HG02973 (cell line): Measurements from ENCODE around the gene CYTL1.
"Not testable (repeated sequence)": the region's sequence is repeated elsewhere in the genome, so short reads cannot be mapped to it uniquely, and the experiment has no call there.

Experiments
- ATAC-seq: cut with Tn5 transposase; IDR thresholded peaks from one replicate; pipeline ENCODE4 v1.9.1; 2021; ENCODE audit warnings: moderate library complexity; ENCODE audit not compliant: unreplicated experiment

CYTL1 gene

DNA sequence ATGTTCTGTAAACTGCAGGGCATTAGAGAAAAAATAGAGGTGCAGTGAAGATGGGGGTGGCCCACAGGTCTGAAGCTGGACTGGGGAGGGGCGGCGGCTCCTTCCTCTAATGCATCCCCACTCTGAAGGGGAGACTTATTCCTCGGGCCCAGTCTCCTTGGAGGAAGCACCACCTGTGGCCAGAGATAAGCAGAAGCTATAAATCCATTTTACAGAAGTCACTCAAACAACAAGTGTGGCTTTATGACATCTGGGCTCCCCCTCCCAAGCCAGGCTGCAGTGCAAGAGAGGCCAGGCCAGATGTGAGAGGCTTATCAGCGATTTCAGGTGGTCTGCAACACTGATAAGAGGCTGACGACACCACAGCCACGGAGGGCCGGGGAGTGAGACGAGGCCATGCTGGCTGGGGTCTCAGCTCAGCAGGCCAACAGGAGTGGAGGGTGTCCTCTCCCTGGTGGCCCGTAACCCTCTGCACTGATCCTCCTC lies 15.8 kb downstream of the CYTL1 start:
- no peak for ATAC-seq

DNA sequence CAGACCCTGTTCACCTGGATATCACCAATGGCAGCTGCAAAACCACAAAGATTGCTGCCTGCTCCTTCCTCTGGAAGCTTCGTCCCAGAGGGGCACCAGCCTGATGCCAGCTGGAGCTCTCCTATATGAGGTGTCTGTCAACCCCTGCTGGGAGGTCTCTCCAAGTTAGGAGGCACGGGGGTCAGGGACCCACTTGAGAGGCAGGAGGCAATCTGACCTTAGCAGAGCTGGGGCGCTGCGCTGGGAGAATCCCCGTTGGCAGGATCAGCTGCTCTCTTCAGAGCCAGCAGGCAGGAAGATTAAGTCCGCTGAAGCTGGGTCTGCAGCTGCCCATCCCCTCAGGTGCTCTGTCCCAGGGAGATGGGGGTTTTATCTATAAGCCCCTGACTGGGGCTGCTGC lies 17.6 kb downstream of the CYTL1 start:
- not testable (repeated sequence) for ATAC-seq

DNA sequence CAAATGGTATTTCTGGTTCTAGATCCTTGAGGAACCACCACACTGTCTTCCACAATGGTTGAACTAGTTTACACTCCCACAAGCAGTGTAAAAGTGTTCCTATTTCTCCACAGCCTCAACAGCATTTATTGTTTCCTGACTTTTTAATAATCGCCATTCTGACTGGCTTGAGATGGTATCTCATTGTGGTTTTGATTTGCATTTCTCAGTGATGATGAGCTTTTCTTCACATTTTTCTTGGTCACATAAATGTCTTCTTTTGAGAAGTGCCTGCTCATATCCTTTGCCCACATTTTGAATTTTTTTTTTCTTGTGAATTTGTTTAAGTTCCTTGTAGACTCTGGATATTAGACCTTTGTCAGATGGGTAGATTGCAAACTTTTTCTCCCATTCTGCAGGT lies 22.3 kb downstream of the CYTL1 start:
- not testable (repeated sequence) for ATAC-seq

DNA sequence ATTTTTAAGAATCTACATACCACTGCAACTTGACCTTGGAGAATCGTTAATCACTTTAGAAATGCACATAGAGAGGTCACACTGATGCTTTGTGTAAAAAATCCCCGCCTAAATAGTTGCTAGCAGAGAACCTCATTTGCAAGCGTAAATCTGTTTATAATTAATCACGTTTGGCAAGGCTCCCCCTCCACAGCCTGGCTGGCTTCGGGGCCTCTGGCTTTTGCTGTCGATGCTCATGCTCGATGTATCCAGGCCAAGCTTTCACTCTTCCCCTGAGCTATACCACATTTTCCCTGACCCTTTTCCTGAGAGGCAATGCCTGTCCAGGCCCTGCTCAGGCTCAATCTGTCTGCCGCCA lies 23.4 kb downstream of the CYTL1 start:
- ATAC-seq, result no peak

DNA sequence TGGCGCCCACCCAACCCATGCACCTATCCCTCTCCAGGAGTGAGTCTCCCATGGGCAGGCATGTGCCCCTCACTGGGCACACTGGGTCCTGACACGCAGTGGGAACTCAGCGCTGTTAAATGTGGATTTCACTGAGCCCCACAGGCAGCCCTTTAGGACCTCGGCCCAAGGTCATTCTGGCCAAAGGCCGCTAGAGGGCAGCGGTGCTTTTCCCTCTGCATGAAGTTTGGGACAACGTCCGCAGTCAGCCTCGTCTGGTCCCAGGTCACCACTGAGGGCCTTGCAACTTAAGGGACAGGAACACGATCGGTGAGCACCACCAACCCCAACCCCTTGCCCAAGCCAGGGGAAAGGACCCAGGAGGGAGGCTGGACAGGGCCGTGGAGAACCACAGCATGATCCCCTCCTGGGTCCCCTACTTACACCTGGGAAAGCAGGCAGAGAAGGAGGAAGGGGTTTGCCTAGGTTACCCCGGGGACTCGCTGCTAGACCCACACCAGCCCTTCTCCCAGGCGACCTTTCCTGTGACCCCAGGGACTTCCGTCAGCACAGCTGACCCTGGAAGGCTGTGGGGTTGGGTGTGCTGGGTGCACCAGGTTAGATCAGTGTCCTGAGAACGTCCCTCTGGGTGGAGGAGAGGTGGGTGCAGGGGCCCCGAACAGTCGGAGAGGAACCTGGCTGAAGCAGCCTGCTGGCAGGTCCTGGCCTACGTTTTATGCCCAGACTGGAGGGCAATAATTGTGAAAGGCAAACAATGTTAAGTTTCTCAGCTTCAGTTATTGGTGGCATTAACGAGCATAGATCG lies 24.0 kb downstream of the CYTL1 start:
- peak; percentile 73 for ATAC-seq

DNA sequence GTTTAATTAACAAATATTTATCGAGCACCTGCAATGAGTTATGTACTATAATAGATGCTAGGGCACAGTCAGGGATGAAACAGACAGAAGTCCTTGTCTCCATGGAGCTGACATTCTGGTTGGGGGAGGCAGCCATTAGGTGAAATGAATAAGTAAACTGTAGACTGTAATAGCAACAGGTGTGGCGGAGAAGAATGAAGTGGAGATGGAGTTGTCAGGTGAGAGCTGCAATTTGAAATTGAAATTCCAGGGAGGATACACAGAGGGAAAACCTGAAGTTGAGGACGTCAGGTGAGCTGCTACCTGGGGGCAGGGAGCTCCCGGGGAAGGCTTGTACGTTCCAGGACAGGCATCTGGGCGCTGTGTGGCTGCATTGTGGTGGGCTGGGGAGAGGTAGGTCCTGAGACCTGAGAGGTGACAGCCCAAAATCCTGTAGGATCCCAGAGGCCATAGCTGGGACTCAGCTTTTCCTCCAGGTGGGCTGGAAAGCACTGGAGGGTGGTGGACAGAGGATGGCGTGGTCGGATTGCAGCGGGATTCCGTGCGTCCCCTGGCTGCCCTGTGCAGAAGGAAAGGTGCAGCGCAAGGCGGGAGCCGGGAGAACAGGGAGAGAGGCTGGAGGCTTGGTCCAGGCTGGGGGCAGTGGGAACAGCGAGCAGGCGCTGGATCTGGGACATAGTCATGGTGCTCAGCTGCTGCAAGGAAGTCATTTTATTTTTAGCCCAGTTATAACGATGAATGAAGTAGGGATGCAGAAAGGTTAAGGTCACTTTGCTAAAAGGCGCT lies 24.8 kb downstream of the CYTL1 start:
- no peak for ATAC-seq

DNA sequence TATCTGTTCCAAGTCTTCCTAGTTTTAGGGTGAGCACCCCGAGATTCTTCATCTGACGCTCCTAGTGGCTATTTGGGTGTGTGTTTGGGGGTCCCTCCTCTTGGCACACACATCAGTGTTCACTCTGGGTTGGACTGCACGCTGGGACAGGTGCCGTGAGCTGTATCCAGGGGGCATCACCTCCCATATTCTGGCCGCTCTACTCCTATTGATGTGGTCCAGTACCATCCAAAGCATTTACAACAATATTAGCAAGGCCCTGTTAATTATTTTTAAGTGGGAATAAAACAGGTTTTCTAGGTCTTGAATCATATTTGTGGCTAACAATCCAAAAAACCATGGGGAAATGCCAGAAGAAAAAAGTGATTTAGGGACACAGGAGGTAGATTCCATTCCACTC lies 26.4 kb downstream of the CYTL1 start:
- ATAC-seq, result no peak

DNA sequence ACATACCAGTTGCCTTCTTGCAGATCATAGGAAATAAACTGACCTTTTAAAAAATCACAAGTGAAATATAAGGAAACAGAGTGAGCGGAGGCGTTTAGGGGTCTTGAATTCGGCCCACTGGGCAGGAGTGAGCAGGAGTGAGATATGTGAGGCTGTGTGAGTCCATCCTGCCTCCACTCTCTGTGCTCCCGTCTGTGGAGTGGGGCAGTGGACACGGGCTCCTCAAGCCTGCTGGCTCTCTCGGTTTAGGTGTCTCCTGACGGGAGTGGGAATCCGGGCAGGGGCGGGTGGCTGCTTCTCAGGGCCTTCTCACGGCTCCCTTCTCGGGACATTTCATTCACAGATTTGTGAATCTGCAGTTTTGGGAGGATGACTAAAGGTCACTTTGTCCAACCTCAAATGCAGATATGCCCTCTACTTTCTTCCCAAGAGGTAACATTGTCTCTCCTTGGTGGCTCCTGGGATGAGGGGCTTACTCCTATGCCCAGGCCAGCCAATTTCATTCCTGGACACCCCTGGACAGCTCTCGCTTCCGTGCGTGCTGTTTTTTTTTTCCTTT lies 27.6 kb downstream of the CYTL1 start:
- ATAC-seq, result no peak

DNA sequence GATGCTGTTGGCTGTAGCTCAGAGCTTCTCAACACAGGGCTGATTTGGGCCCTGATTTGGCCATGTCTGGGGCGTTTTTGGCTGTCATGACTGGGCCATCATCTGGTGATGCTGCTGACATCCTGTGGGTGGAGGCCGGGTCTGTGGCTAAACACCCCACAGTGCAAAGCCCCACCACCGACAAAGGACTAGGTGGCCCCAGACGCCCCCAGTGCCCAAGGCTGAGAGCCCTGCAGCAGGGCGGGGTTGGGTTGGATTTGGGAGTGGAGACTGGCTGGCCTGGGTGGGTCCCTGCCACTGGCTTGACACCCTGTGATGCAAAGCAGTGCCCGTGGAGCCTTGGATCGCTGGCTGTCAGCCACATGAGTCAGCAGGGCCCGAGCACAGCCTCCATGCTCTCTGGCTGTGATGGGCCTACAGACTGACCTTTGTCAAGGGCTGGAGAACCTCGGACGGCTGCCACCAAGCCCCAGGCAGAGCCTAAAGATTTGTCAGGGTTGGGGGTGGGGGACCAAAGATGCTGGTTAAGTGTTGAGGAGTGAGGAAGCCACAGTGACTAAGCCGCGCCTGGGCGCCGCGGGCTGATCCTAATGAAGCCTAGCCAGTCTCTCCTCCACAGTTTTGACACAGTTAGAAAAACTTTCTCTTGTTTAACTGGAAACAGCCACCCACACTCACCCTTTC lies 28.3 kb downstream of the CYTL1 start:
- no peak for ATAC-seq

DNA sequence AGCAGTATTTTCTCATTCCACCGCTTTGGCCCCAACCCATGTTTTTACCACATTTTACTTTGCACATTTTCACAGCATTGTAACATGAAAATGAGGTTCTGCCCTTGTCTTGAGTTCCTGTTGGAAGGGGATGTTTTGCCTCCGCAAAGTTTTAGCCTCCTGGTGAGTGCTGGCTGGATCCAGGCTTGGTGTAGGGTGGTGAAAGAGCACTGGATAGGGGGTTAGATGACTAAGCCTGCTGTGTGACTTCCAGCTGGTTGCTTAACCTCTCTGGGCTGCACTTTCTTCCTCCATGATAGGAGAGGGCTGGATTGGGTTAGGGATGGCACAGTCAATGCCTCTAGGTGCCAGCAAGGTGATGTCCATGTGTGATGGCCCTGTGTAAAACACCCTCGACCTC lies 28.9 kb downstream of the CYTL1 start:
- no peak for ATAC-seq

DNA sequence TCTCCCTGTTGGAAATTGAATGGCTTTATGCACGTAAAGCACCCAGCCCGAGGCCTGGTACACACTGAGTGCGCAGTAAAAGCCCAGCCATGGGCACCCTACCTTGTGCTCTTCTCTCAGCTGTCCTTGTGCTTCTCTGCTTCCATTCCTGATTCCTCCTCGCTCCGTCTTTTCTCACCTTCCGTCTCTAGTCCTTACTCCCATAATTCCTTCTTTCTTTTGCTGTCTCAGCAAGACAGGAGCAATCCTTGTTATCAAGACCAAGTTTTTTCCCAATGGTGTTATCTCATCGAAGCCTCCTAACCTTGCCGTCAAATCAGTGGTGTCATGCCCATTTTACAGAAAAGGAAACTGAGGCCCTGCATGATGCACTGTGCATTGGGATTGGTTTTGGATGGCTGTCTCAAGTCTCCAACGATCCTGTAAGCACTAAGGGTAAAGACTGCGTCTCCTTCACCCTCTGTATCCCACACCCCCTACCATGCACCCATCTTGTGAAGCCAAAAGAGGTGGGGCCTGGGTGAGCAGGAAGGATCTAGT lies 30.1 kb downstream of the CYTL1 start:
- ATAC-seq, result no peak

DNA sequence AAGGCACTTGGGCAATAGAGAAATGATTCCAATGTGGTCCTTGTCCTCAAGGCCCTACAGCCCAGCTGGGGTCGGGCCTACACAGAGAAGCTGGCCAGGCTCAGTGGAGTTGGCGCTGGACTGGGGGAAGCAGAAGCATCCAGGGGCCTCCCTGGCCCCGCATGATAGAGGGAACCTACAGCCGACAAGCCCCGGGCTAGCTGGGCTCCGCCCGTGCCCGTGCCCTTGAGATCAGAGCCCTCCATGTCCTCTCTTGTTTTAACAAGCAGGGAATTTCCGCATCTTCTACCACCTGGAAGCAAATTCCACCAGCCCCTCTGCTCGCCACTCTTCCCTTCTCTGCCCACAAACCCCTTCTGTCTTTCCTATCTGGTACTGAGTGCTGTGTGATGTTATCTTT lies 31.6 kb downstream of the CYTL1 start:
- ATAC-seq, result no peak

DNA sequence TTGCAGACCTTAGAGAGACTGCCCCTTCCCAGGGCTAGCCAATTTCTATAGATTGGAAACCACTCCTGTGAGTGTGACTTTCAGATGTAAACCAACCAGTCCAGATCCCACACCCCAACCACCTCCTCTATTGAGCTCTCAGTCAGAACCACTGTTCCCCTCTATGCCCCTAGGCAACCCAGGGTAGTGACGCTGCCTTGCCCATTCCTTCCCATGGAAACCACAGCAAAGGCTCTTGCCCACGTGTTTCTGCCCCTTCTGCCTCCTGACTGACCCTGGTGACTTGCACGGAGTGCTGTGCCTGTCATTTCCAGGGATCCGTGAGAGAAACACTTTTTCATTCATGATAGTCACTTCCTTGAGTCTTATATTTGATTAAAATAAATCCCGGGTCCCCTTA lies 32.4 kb downstream of the CYTL1 start:
- no peak for ATAC-seq

DNA sequence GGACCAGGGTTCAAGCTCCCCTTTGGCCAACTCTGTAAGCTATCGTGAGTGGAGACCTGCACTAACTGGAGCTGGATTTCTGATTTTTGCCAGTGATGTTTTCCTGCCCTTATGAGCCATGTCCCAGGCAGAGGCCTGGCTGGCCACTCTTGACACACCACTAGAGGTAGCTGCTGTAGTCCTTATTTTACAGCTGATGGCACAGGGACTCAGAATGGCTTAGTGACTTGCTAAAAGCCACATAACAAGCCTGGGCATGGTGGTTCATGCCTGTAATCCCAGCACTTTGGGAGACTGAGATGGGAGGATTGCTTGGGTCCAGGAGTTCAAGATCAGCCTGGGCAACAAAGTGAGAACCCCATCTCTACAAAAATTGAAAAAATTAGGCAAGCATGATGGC lies 33.4 kb downstream of the CYTL1 start:
- no peak for ATAC-seq

DNA sequence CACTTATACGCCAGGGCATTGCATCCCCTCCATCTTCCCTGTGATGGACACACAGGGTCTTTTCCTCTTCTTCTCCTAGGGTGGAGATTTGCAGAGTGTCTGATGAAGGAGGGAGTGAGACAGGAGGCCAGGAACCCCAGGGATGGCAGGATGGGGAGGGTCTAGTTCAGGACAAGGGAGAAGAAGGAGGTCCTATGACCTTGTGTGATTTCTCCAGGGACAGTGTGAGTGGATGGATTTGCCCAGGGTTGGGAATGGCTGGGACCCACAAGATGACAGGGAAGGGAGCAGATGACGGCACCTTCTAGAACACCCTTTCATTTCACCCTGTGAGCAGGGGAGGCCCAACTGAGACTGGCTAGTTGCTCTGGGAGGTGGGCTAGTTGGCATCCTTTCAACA lies 34.2 kb downstream of the CYTL1 start:
- no peak for ATAC-seq

DNA sequence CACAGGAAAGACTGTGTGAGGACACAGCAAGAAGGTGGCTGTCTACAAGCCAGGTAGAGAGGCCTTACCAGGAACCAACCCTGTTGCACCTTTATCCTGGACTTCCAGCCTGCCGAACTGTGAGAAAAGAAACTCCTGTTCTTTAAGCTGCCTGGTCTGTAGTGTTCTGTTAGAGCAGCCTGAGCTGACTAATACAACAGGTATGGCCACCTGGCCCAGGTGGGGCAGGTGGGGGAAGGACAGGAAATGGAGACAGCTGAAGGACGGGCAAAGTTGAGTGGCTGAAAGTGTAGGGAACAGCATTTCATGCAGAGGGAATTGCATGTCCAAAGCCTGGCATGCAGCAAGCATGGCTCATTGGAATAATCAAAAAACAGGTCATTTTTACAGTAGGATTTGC lies 35.1 kb downstream of the CYTL1 start:
- no peak for ATAC-seq

DNA sequence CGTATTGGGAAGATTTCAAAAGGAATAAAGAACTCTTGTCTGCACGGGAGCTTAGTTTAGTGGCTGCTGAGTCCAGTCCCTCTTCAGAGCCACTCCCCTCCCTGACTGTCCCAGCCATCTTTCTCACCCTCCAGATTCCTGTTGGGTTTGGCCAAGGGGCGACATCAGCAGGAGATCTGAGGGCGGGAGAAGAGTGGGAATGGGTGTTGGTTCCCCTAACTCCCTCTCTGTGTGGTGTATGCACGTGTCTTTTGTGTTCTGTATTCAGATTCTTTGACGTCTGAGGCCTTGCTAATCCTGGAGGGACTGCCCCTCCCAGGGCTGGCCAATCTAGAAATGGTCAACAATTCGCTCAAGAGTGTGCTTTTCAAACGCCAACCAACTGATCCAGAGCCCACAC lies 37.4 kb downstream of the CYTL1 start:
- ATAC-seq, result no peak

DNA sequence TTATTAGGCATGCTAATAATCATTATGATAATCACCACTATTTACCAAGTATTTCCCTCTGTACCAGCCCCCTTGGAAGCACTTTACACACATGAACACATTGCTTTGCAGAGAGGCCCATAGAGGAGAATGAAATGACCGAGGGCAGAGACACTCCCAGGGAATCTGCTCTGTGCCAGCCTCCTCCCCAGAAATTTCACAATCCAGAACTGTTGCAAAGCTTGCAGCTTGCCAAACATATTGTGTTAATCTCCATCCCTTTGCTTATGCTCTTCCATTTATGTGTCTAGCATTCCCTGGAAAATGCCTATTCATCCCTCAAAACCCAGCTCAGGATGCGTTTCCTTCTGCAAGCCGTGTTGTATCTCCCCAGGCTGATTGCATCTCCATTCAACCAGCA lies 37.8 kb downstream of the CYTL1 start:
- no peak for ATAC-seq

DNA sequence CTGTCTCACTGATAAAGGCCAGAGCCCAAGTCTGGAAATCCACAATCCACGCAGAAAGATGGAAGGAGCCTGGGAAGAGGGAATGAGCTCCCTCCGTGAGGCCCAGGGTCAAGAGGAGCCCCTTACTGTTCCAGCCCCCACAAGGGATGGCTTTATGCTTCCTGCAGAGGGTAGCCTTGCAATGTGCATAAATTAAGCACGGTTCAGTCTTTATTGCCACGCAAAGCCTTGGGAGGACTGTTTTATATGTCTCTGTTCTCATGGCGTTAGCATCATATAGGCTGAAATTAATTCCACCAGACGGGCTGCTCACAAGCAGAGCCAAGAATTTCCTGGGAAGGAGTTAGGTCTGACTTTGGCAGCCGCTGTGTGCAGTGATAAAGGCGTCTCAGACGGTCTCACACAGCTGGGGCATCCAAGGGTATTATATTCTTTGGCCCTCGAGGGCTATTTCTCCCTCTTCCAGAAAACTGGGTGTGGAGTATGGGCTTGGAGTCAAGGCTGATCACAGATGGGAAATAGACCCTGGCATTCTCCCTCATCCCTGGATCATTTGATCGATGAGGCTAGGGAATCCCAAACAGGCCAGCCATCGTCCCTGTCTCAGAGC lies 38.5 kb downstream of the CYTL1 start:
- no peak for ATAC-seq

DNA sequence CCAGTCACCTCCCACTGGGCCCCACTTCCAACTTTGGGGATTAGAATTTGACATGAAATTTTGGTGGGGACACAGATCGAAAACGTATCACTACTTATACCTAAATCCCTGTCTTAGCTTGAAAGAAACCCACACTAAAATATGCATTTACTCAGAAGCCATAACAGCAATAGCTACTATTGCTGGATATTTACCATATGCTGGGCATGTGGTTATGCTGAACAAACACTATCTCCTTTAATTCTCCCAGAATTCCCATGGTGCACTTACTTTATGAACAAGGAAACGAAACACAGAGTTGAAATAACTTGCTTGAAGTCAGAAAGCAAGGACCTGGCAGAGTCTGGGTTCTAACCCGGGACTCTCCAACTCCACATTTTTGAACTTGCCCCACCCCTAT lies 39.3 kb downstream of the CYTL1 start:
- no peak for ATAC-seq

DNA sequence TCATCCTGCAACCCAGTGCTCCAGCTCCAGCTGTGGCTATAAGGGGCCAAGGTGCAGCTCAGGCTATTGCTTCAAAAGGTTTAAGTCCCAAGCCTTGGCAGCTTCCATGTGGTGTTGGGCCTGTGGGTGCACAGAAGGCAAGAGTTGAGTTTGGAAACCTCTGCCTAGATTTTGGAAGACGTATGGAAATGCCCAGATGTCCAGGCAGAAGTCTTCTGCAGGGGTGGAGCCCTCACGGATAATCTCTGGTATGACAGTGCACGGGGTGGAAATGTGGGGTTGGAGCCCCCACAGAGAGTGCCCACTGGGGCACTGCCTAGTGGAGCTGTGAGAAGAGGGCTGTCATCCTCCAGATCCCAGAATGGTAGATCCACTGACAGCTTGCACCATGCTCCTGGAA lies 44.5 kb downstream of the CYTL1 start:
- no peak for ATAC-seq
